GM21390 (cell line): Measurements from ENCODE around the gene TMEM161B.
"Not testable (repeated sequence)": the region's sequence is repeated elsewhere in the genome, so short reads cannot be mapped to it uniquely, and the experiment has no call there.

Experiments
- ATAC-seq: cut with Tn5 transposase; IDR thresholded peaks from one replicate; pipeline ENCODE4 v1.9.1; 2021; ENCODE audit not compliant: unreplicated experiment

The TMEM161B gene

GRCh38 chr5:88250010-88250409, 18.6 kb downstream of the TMEM161B start:
- no peak for ATAC-seq

GRCh38 chr5:88248743-88249540, 19.7 kb downstream of the TMEM161B start:
- no peak for ATAC-seq

- ATAC-seq = no peak
These were observed 20.6 kb downstream of the TMEM161B start for GRCh38 chr5:88248094-88248493.

GRCh38 chr5:88245893-88246244, 22.8 kb downstream of the TMEM161B start:
- no peak for ATAC-seq

- ATAC-seq = no peak
These were observed 23.3 kb downstream of the TMEM161B start for GRCh38 chr5:88245241-88245892.

GRCh38 chr5:88244686-88245085, 24.0 kb downstream of the TMEM161B start:
- no peak for ATAC-seq

- ATAC-seq = not testable (repeated sequence)
These were observed 25.2 kb downstream of the TMEM161B start for GRCh38 chr5:88243493-88243892.

GRCh38 chr5:88238732-88239131, 29.9 kb downstream of the TMEM161B start:
- ATAC-seq = peak; percentile 49

GRCh38 chr5:88236866-88237642, 31.6 kb downstream of the TMEM161B start:
- no peak for ATAC-seq

- ATAC-seq = no peak
These were observed 32.8 kb downstream of the TMEM161B start for GRCh38 chr5:88235828-88236227.

- no peak for ATAC-seq
These were observed 33.3 kb downstream of the TMEM161B start for GRCh38 chr5:88235346-88235745.

- no peak for ATAC-seq
These were observed 38.0 kb downstream of the TMEM161B start for GRCh38 chr5:88230546-88231066.

- peak; percentile 92 for ATAC-seq
These were observed 41.7 kb downstream of the TMEM161B start for GRCh38 chr5:88226881-88227450.

GRCh38 chr5:88214655-88215054, 54.0 kb downstream of the TMEM161B start:
- ATAC-seq = peak; percentile 75

- ATAC-seq = no peak
These were observed 61.1 kb downstream of the TMEM161B start for GRCh38 chr5:88207575-88207974.

GRCh38 chr5:88203981-88204750, 64.5 kb downstream of the TMEM161B start:
- no peak for ATAC-seq

- ATAC-seq = no peak
These were observed 73.0 kb downstream of the TMEM161B start for GRCh38 chr5:88195636-88196035.

GRCh38 chr5:88193896-88194295, 74.7 kb downstream of the TMEM161B start:
- ATAC-seq = no peak

GRCh38 chr5:88190106-88190834, 78.4 kb downstream of the TMEM161B start:
- ATAC-seq = no peak

GRCh38 chr5:88189484-88189883, 79.2 kb downstream of the TMEM161B start:
- not testable (repeated sequence) for ATAC-seq
